Nephron progenitor cell (in vitro differentiated cells): ENCODE measurements around the gene FBXO40.
"Not testable (repeated sequence)": the region's sequence is repeated elsewhere in the genome, so short reads cannot be mapped to it uniquely, and the experiment has no call there.

Experiments
- DNase-seq: peaks from one replicate; pipeline ENCODE4 v3.0.0; 2021
- H3K27ac Mint-ChIP-seq: 2 replicates; pipeline ENCODE4 v1.8.0; 2021; ENCODE audit warnings: mild to moderate bottlenecking, moderate library complexity, mixed read lengths
- H3K27me3 Mint-ChIP-seq: 2 replicates; pipeline ENCODE4 v1.8.0; 2021; ENCODE audit warnings: mild to moderate bottlenecking, low read depth, mixed read lengths; ENCODE audit not compliant: poor library complexity
- H3K36me3 Mint-ChIP-seq: 2 replicates; pipeline ENCODE4 v1.8.0; 2021; ENCODE audit warnings: low read depth, mixed read lengths
- H3K4me1 Mint-ChIP-seq: 2 replicates; pipeline ENCODE4 v1.8.0; 2021; ENCODE audit warnings: mixed read lengths
- H3K4me3 Mint-ChIP-seq: 2 replicates; pipeline ENCODE4 v1.8.0; 2021; ENCODE audit warnings: mild to moderate bottlenecking, moderate library complexity, mixed read lengths
- H3K9me3 Mint-ChIP-seq: 2 replicates; pipeline ENCODE4 v1.8.0; 2021; ENCODE audit warnings: mild to moderate bottlenecking, moderate library complexity, mixed read lengths
- CTCF ChIP-seq: fragments of 200-600 bp; sonication (generic); IDR thresholded peaks from 2 replicates; pipeline ENCODE4 v1.5.0; 2021; ENCODE audit warnings: antibody characterized with exemption

FBXO40 gene

GRCh38 chr3:121584418-121584817 lies 8.8 kb upstream of the FBXO40 start:
- DNase-seq: no peak
- Mint-ChIP-seq H3K27ac (no peak overlapping the region), H3K27me3 (peaks cover 15% of the 10 kb centered on the region), H3K4me3 (no peak overlapping the region), H3K4me1 (no peaks in the 10 kb centered on the region), H3K9me3 (no peaks in the 10 kb centered on the region), H3K36me3 (no peaks in the 10 kb centered on the region)
- TF ChIP-seq CTCF: no peak

- not testable (repeated sequence) for H3K4me3 Mint-ChIP-seq, H3K36me3 Mint-ChIP-seq, H3K4me1 Mint-ChIP-seq, H3K9me3 Mint-ChIP-seq, H3K27ac Mint-ChIP-seq, DNase-seq
- peaks cover 21% of the 10 kb centered on the region for H3K27me3 Mint-ChIP-seq
These were observed 627 bp downstream of the FBXO40 start for GRCh38 chr3:121593806-121594205.

DNA sequence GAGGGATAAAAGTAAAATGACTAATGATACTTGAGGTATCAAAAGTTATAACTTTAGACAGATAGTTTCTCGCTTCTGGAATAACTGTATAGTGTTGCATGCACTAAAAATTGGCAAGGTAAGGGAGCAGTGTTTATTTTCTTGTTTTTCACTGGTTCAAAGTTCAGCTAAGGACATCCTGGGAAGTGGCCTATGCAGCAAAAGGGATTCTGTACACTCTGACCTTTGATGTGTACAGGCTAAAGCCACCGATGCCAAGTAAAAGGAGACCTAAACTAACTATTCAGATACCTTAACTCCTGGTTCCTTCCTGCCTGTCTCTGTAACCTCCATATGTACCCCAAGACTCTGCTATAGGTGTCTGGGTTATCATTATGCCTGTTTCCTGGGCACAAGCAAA lies 1.7 kb downstream of the FBXO40 start:
- H3K27ac Mint-ChIP-seq: no peak overlapping the region
- no peaks in the 10 kb centered on the region for H3K4me1 Mint-ChIP-seq
- H3K36me3 Mint-ChIP-seq: no peaks in the 10 kb centered on the region
- DNase-seq: no peak
- no peak overlapping the region for H3K4me3 Mint-ChIP-seq
- H3K27me3 Mint-ChIP-seq: peaks cover 21% of the 10 kb centered on the region
- TF ChIP-seq CTCF: no peak
- no peaks in the 10 kb centered on the region for H3K9me3 Mint-ChIP-seq

DNA sequence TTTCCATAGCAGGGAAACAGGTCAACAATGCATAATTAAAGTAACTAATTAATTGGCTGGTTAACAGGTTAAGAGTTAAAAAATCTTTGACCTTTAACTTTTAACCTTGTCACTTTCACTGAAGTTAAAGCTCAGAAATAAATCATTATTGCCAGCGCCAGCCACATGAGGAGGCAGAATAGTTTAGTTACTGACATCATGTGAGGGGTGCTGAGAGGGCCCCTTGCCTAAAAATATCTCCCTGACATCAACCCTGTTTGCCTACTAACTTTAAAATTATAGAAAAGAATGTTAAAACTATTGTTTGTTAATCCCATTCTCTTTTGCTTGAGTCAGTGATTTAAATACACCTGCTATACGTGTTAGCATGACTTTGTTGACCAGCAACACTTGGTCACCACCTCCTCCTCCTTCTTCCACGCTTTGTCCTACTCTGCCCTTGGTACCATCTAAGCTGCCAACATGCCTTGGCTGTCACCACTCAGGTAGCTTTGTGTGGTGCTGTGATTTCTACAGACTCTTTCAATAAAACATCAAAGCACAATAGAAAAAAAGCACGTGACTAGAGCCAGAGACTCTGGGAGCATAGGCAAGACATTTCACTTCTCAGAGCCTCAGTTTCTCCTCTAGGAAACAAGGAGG lies 2.7 kb downstream of the FBXO40 start:
- DNase-seq: no peak
- peaks cover 21% of the 10 kb centered on the region for H3K27me3 Mint-ChIP-seq
- no peaks in the 10 kb centered on the region for H3K9me3 Mint-ChIP-seq
- no peak overlapping the region for H3K27ac Mint-ChIP-seq
- no peak for TF ChIP-seq CTCF
- no peaks in the 10 kb centered on the region for H3K36me3 Mint-ChIP-seq
- no peaks in the 10 kb centered on the region for H3K4me1 Mint-ChIP-seq
- H3K4me3 Mint-ChIP-seq: no peak overlapping the region

DNA sequence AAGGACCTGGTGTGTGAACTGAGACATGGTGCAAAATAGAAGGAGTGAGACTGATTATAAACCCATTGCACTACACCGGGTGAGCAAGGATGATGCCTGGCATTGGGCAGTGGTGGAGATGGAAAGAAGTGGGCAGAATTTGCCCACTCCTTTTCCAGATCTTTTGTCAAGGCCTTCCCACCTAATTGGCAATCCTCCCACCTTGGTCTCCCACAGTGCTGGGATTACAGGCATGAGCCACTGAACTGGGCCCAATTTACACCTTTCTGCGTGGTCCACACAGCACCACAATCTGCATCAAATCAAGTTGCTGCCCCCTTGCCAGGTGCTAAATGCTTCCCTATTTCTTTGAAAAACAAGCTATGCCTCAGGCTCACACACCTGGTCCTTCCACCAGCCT lies 5.4 kb downstream of the FBXO40 start:
- H3K9me3 Mint-ChIP-seq: no peaks in the 10 kb centered on the region
- no peak overlapping the region for H3K27ac Mint-ChIP-seq
- no peak for TF ChIP-seq CTCF
- no peaks in the 10 kb centered on the region for H3K4me1 Mint-ChIP-seq
- H3K27me3 Mint-ChIP-seq: peaks cover 9% of the 10 kb centered on the region
- no peaks in the 10 kb centered on the region for H3K36me3 Mint-ChIP-seq
- no peak overlapping the region for H3K4me3 Mint-ChIP-seq
- no peak for DNase-seq

DNA sequence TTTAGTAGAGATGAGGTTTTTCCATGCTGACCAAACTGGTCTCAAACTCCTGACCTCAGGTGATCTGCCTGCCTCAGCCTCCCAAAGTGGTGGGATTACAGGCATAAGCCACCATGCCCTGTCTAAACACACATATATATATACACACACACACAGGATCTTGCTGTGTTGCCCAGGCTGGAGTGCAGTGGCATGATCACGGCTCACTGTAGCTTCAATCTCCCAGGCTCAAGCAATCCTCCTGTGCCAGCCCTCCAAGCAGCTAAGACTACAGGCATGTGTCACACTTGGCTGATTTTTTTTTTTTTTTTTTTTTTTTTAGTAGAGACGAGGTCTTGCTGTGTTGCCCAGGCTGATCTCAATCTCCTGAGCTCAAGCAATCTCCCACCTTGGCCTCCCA lies 6.7 kb downstream of the FBXO40 start:
- H3K4me3 Mint-ChIP-seq, H3K4me1 Mint-ChIP-seq, H3K36me3 Mint-ChIP-seq, DNase-seq, H3K27ac Mint-ChIP-seq, H3K9me3 Mint-ChIP-seq, H3K27me3 Mint-ChIP-seq: not testable (repeated sequence)

DNA sequence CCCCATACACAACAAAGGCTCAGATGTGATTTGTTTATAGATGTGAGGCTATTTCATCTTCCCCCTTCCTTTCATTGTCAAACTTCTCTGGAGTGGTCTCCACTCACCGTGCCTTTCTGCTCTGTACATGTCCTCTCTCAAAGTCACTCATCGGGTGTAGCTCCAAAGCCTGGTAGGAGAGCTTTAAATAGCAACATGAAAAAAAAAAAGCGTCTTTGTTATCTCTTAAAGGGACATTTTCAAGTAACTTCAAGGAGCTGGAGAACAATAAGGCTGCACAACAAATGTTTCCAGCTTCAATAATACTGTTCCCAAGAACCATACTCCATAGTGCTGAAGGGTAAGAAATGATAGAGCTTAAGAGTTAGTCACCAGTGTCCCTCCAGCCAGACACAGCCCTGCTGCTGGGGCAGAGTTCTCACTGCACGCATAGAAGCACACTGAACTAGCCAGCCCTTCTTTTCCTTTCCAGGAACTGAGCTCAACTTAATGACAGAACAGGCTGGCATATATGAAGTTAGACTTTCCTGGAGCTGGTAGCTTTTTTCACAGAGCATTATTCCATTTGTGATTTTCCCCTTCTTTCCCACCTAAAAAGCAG lies 8.1 kb downstream of the FBXO40 start:
- no peaks in the 10 kb centered on the region for H3K27me3 Mint-ChIP-seq
- DNase-seq: no peak
- no peaks in the 10 kb centered on the region for H3K9me3 Mint-ChIP-seq
- H3K27ac Mint-ChIP-seq: no peak overlapping the region
- TF ChIP-seq CTCF: no peak
- no peaks in the 10 kb centered on the region for H3K4me1 Mint-ChIP-seq
- no peak overlapping the region for H3K4me3 Mint-ChIP-seq
- H3K36me3 Mint-ChIP-seq: no peaks in the 10 kb centered on the region
